KBM-7 (cell line): Measurements from ENCODE around the gene NFIX.

Experiments used
- DNase-seq: peaks from one replicate; pipeline ENCODE4 v3.0.0-alpha.2; 2015
- in situ Hi-C: fragments of 300-500 bp; cut with MboI; formaldehyde crosslinking; loops from 2 replicates; pipeline ENCODE4 v1.14.3; 2020; ENCODE audit warnings: low sequenced_read_pairs, low pct_unique_long_range_greater_than_20kb, mixed read lengths

Gene NFIX

GRCh38 chr19:13014921-13015280 is 19.6 kb downstream of the NFIX start:
- no peak for DNase-seq
- in situ Hi-C loops: no loop called here

GRCh38 chr19:13015361-13016223 is 20.3 kb downstream of the NFIX start:
- peak; percentile 40 for DNase-seq
- in situ Hi-C loops: no loop called here

- DNase-seq: no peak
- in situ Hi-C loops: no loop called here
Observed at GRCh38 chr19:13016245-13016627, 21.0 kb downstream of the NFIX start.

- no peak for DNase-seq
- in situ Hi-C loops: no loop called here
Observed at GRCh38 chr19:13016628-13017305, 21.5 kb downstream of the NFIX start.

GRCh38 chr19:13017306-13018034 is 22.2 kb downstream of the NFIX start:
- DNase-seq: no peak
- in situ Hi-C loops: no loop called here

- no peak for DNase-seq
- in situ Hi-C loops: no loop called here
Observed at GRCh38 chr19:13018035-13018914, 23.0 kb downstream of the NFIX start.

- in situ Hi-C loops: no loop called here
- no peak for DNase-seq
Observed at GRCh38 chr19:13019332-13019731, 24.1 kb downstream of the NFIX start.

- in situ Hi-C loops: no loop called here
- no peak for DNase-seq
Observed at GRCh38 chr19:13020002-13020414, 24.7 kb downstream of the NFIX start.

- DNase-seq: peak; percentile 11
Observed at GRCh38 chr19:13022111-13022858, 27.0 kb downstream of the NFIX start.

GRCh38 chr19:13022859-13023636 is 27.8 kb downstream of the NFIX start:
- peak; percentile 82 for DNase-seq
- in situ Hi-C loops: no loop called here

More at GRCh38 chr19:13022111-13022858, 27.0 kb downstream of the NFIX start:
- in situ Hi-C loops: no loop called here

GRCh38 chr19:13023656-13024055 is 28.4 kb downstream of the NFIX start:
- in situ Hi-C loops: no loop called here

GRCh38 chr19:13024126-13024950 is 29.1 kb downstream of the NFIX start:
- in situ Hi-C loops: no loop called here
- DNase-seq: no peak

More at GRCh38 chr19:13023656-13024055, 28.4 kb downstream of the NFIX start:
- no peak for DNase-seq

- DNase-seq: no peak
Observed at GRCh38 chr19:13024951-13025697, 29.8 kb downstream of the NFIX start.

GRCh38 chr19:13025819-13026456 is 30.7 kb downstream of the NFIX start:
- no peak for DNase-seq

More at GRCh38 chr19:13024951-13025697, 29.8 kb downstream of the NFIX start:
- in situ Hi-C loops: no loop called here

GRCh38 chr19:13026462-13027370 is 31.4 kb downstream of the NFIX start:
- peak; percentile 26 for DNase-seq
- in situ Hi-C loops: no loop called here

More at GRCh38 chr19:13025819-13026456, 30.7 kb downstream of the NFIX start:
- in situ Hi-C loops: no loop called here
